Thoracic aorta (tissue), 2 donors: ENCODE data around the gene CREB1. TPM values are rescaled to one million over a fixed set of nuclear protein-coding genes. Genes with fewer than 3 reads are reported as not detected.

ENCODE experiments used
- ATAC-seq: fragments of 150-250 bp; one replicate; pipeline ENCODE4 v1.8.0; 2017; ENCODE audit warnings: low read depth; ENCODE audit not compliant: insufficient number of reproducible peaks, low FRiP score
- DNase-seq: peaks from one replicate; pipeline ENCODE4 v3.0.0-alpha.2; 2020; ENCODE audit warnings: low spot score
- H3K27ac ChIP-seq, 2 donors: fragments of 200-600 bp; sonication (generic); 1 replicate in 1 of 2; 2 replicates in 1 of 2; pipeline ENCODE4 v1.5.1; 2016; ENCODE audit warnings: mild to moderate bottlenecking in 2 of 2, moderate library complexity in 2 of 2
- H3K27me3 ChIP-seq: fragments of 200-600 bp; sonication (generic); replicated peaks from 2 replicates; pipeline ENCODE4 v1.6.0; 2016; ENCODE audit warnings: mild to moderate bottlenecking; ENCODE audit not compliant: insufficient read depth
- H3K36me3 ChIP-seq: fragments of 200-600 bp; sonication (generic); one replicate; pipeline ENCODE4 v1.5.1; 2016
- H3K4me1 ChIP-seq, 2 donors: fragments of 200-600 bp; sonication (generic); 1 replicate in 1 of 2; 2 replicates in 1 of 2; pipeline versions ENCODE4 v1.5.1 to v1.6.0; 2016; ENCODE audit warnings: low read depth in 2 of 2, mild to moderate bottlenecking in 1 of 2; ENCODE audit not compliant: control insufficient read depth in 1 of 2
- H3K4me3 ChIP-seq: fragments of 200-600 bp; sonication (generic); 2 replicates; pipeline ENCODE4 v1.5.1; 2016; ENCODE audit warnings: mild to moderate bottlenecking
- H3K9me3 ChIP-seq: fragments of 200-600 bp; sonication (generic); 2 replicates; pipeline ENCODE4 v1.5.1; 2016
- CTCF ChIP-seq: fragments of 200-600 bp; sonication (generic); IDR thresholded peaks from one replicate; pipeline ENCODE4 v1.5.1; 2019; ENCODE audit warnings: antibody characterized with exemption
- total RNA-seq, 2 donors: library from RNA; depleted of rRNA; stranded (reverse); fragments of >200 nt; gene quantifications; one replicate each; pipeline versions ENCODE4 v1.1.0 to v1.2.3, GENCODE V29; 2016

CREB1 gene
- total RNA-seq, 2 donors from 2014 or later = 37.1 to 49.0 TPM

GRCh38 chr2:207571370-207571769, 41.6 kb downstream of the CREB1 start:
- Histone ChIP-seq H3K9me3 (no peaks in the 10 kb centered on the region), H3K4me3 (no peak overlapping the region), H3K36me3 (peaks cover 5% of the 10 kb centered on the region), H3K27me3 (no peaks in the 10 kb centered on the region), H3K27ac (no peak overlapping the region), H3K4me1 (no peaks in the 10 kb centered on the region)
- ATAC-seq (no peak), DNase-seq (no peak)
- TF ChIP-seq CTCF = no peak

- Histone ChIP-seq H3K4me3 (no peak overlapping the region), H3K36me3 (peaks cover 11% of the 10 kb centered on the region), H3K27ac (no peak overlapping the region), H3K4me1 (peaks cover 2 to 3% of the 10 kb centered on the region in 2 donors), H3K9me3 (no peaks in the 10 kb centered on the region), H3K27me3 (no peaks in the 10 kb centered on the region)
- TF ChIP-seq CTCF = no peak
- ATAC-seq (no peak), DNase-seq (no peak)
These were observed 55.2 kb downstream of the CREB1 start for GRCh38 chr2:207584952-207585351.

- Histone ChIP-seq H3K36me3 (peaks cover 15% of the 10 kb centered on the region), H3K27me3 (no peaks in the 10 kb centered on the region), H3K4me1 (no peaks in the 10 kb centered on the region), H3K4me3 (no peak overlapping the region), H3K9me3 (peaks cover 6% of the 10 kb centered on the region), H3K27ac (no peak overlapping the region)
- DNase-seq = no peak
- no peak for ATAC-seq
- no peak for TF ChIP-seq CTCF
These were observed 57.5 kb downstream of the CREB1 start for GRCh38 chr2:207587305-207587704.

- H3K9me3 ChIP-seq = peaks cover 6% of the 10 kb centered on the region
- no peak for TF ChIP-seq CTCF
- H3K4me3 ChIP-seq = no peak overlapping the region
- H3K27me3 ChIP-seq = no peaks in the 10 kb centered on the region
- H3K27ac ChIP-seq = no peak overlapping the region
- no peaks in the 10 kb centered on the region for H3K4me1 ChIP-seq
- peaks cover 19% of the 10 kb centered on the region for H3K36me3 ChIP-seq
- no peak for DNase-seq
- ATAC-seq = no peak
These were observed 59.4 kb downstream of the CREB1 start for GRCh38 chr2:207589143-207589542.

GRCh38 chr2:207593277-207593676, 63.5 kb downstream of the CREB1 start:
- no peak overlapping the region for H3K27ac ChIP-seq
- TF ChIP-seq CTCF = no peak
- ATAC-seq (no peak), DNase-seq (no peak)
- no peak overlapping the region for H3K4me3 ChIP-seq
- peaks cover 18% of the 10 kb centered on the region for H3K36me3 ChIP-seq
- no peaks in the 10 kb centered on the region for H3K4me1 ChIP-seq
- peaks cover 6% of the 10 kb centered on the region for H3K9me3 ChIP-seq
- H3K27me3 ChIP-seq = no peaks in the 10 kb centered on the region
